ENCODE measurements around the gene CRYAA.
"Not testable (repeated sequence)": the region's sequence is repeated elsewhere in the genome, so short reads cannot be mapped to it uniquely, and the experiment has no call there.

The CRYAA gene

GRCh38 chr21:43168708-43169107 lies at the start of gene CRYAA:
Gene CRYAA, plus strand, starts transcription at chr21:43169008. Its CDS starts 92 bp downstream, at chr21:43169100.
- DNase-seq, result not testable (repeated sequence)

- DNase-seq, result not testable (repeated sequence)
Observed at GRCh38 chr21:43130094-43130493, 38.7 kb upstream of the CRYAA start.

GRCh38 chr21:43134520-43134919 lies 34.3 kb upstream of the CRYAA start:
- not testable (repeated sequence) for DNase-seq

- DNase-seq, result not testable (repeated sequence)
Observed at GRCh38 chr21:43138944-43139343, 29.9 kb upstream of the CRYAA start.

- DNase-seq, result not testable (repeated sequence)
Observed at GRCh38 chr21:43141407-43141806, 27.4 kb upstream of the CRYAA start.

- DNase-seq, result not testable (repeated sequence)
Observed at GRCh38 chr21:43146637-43147036, 22.2 kb upstream of the CRYAA start.

- not testable (repeated sequence) for DNase-seq
Observed at GRCh38 chr21:43147999-43148398, 20.8 kb upstream of the CRYAA start.

- DNase-seq, result not testable (repeated sequence)
Observed at GRCh38 chr21:43149344-43149743, 19.5 kb upstream of the CRYAA start.

GRCh38 chr21:43153601-43154000 lies 15.2 kb upstream of the CRYAA start:
- not testable (repeated sequence) for DNase-seq

GRCh38 chr21:43159279-43160175 lies 9.3 kb upstream of the CRYAA start:
- not testable (repeated sequence) for DNase-seq

GRCh38 chr21:43161826-43162707 lies 6.7 kb upstream of the CRYAA start:
- DNase-seq, result not testable (repeated sequence)

- not testable (repeated sequence) for DNase-seq
Observed at GRCh38 chr21:43162708-43163205, 6.1 kb upstream of the CRYAA start.

- not testable (repeated sequence) for DNase-seq
Observed at GRCh38 chr21:43164823-43165222, 4.0 kb upstream of the CRYAA start.

GRCh38 chr21:43165734-43166133 lies 3.1 kb upstream of the CRYAA start:
- not testable (repeated sequence) for DNase-seq

GRCh38 chr21:43169230-43169886 lies 550 bp downstream of the CRYAA start:
- DNase-seq, result not testable (repeated sequence)

GRCh38 chr21:43169891-43170290 lies 1.1 kb downstream of the CRYAA start:
- DNase-seq, result not testable (repeated sequence)

- not testable (repeated sequence) for DNase-seq
Observed at GRCh38 chr21:43172812-43173211, 4.0 kb downstream of the CRYAA start.

GRCh38 chr21:43173438-43173837 lies 4.6 kb downstream of the CRYAA start:
- DNase-seq, result not testable (repeated sequence)

GRCh38 chr21:43173930-43174329 lies 5.1 kb downstream of the CRYAA start:
- DNase-seq, result not testable (repeated sequence)

GRCh38 chr21:43174998-43175397 lies 6.2 kb downstream of the CRYAA start:
- DNase-seq, result not testable (repeated sequence)

- not testable (repeated sequence) for DNase-seq
Observed at GRCh38 chr21:43176621-43177020, 7.8 kb downstream of the CRYAA start.
